GM19328 (cell line): ENCODE results near the gene ITPKC.
"Not testable (repeated sequence)": the region's sequence is repeated elsewhere in the genome, so short reads cannot be mapped to it uniquely, and the experiment has no call there.

ENCODE experiments used
- ATAC-seq: cut with Tn5 transposase; IDR thresholded peaks from one replicate; pipeline ENCODE4 v1.9.1; 2021; ENCODE audit warnings: mild to moderate bottlenecking, moderate library complexity; ENCODE audit not compliant: unreplicated experiment

Gene ITPKC

GRCh38 chr19:40758491-40758890 lies 41.6 kb downstream of the ITPKC start:
- no peak for ATAC-seq

GRCh38 chr19:40759352-40759751 lies 42.4 kb downstream of the ITPKC start:
- ATAC-seq = no peak

GRCh38 chr19:40762754-40763470 lies 46.0 kb downstream of the ITPKC start:
- ATAC-seq = no peak

- no peak for ATAC-seq
These were observed 46.6 kb downstream of the ITPKC start for GRCh38 chr19:40763526-40763925.

GRCh38 chr19:40763963-40764362 lies 47.1 kb downstream of the ITPKC start:
- ATAC-seq = no peak

GRCh38 chr19:40766385-40766784 lies 49.5 kb downstream of the ITPKC start:
- ATAC-seq = not testable (repeated sequence)

- ATAC-seq = no peak
These were observed 52.0 kb downstream of the ITPKC start for GRCh38 chr19:40768869-40769268.

- ATAC-seq = not testable (repeated sequence)
These were observed 54.4 kb downstream of the ITPKC start for GRCh38 chr19:40771101-40771862.

GRCh38 chr19:40774916-40775631 lies 58.2 kb downstream of the ITPKC start, which contains the start of gene MIA:
Gene MIA (plus strand): TSS chr19:40775521. CDS start chr19:40775543, 22 bp downstream.
- no peak for ATAC-seq

GRCh38 chr19:40775632-40776022 lies 58.7 kb downstream of the ITPKC start:
- no peak for ATAC-seq

- ATAC-seq = no peak
These were observed 59.5 kb downstream of the ITPKC start for GRCh38 chr19:40776364-40776763.

GRCh38 chr19:40776932-40777644 lies 60.2 kb downstream of the ITPKC start:
- peak; percentile 54 for ATAC-seq

- ATAC-seq = no peak
These were observed 60.7 kb downstream of the ITPKC start for GRCh38 chr19:40777645-40777936.

GRCh38 chr19:40777937-40778705 lies 61.2 kb downstream of the ITPKC start, which contains the start of gene RAB4B:
Gene RAB4B (plus strand): TSS chr19:40778247. CDS start chr19:40778376, 129 bp downstream.
- ATAC-seq = peak; percentile 67

GRCh38 chr19:40778706-40779284 lies 61.9 kb downstream of the ITPKC start:
- no peak for ATAC-seq

- no peak for ATAC-seq
These were observed 63.7 kb downstream of the ITPKC start for GRCh38 chr19:40780582-40780981.

GRCh38 chr19:40781140-40781539 lies 64.2 kb downstream of the ITPKC start:
- ATAC-seq = no peak

GRCh38 chr19:40783711-40784110 lies 66.8 kb downstream of the ITPKC start:
- ATAC-seq = no peak

GRCh38 chr19:40784146-40784545 lies 67.2 kb downstream of the ITPKC start:
- ATAC-seq = not testable (repeated sequence)

- ATAC-seq = no peak
These were observed 68.6 kb downstream of the ITPKC start for GRCh38 chr19:40785526-40785925.
